Naive thymus-derived CD8-positive, alpha-beta T cell (primary cell): ENCODE measurements around the gene ARHGAP40. TPM values are rescaled to one million over a fixed set of nuclear protein-coding genes. Genes with fewer than 3 reads are reported as not detected.
A peak's percentile ranks its signal among the peaks of the same experiment; 100 is the strongest.
"Not testable (repeated sequence)": the region's sequence is repeated elsewhere in the genome, so short reads cannot be mapped to it uniquely, and the experiment has no call there.

Source experiments
- ATAC-seq, 2 donors: fragments of 150-1000 bp; cut with Tn5 transposase in 1 of 2; sonication (Bioruptor Pico), chemical (Tn5 transposase) in 1 of 2; 1 replicate in 1 of 2; 2 replicates in 1 of 2; pipeline ENCODE4 v1.10.0; 2021; ENCODE audit warnings: mild to moderate bottlenecking in 2 of 2, moderate library complexity in 2 of 2
- POLR2A ChIA-PET: fragments of 350-600 bp; sonication (Branson Sonifier 250); formaldehyde crosslinking; loops from one replicate; lab custom pipeline; 2021; ENCODE audit warnings: antibody characterized with exemption; lab: Charles Lee
- DNase-seq, 10 donors: peaks; one replicate each; pipeline versions ENCODE4 v3.0.0 to v3.0.0-alpha.2; 2020 to 2022
- H3K27ac Mint-ChIP-seq, 10 donors: one replicate each; pipeline ENCODE4 v1.8.0; 2020 to 2022; ENCODE audit warnings: mild to moderate bottlenecking in 10 of 10, mixed read lengths in 10 of 10, moderate library complexity in 4 of 10, inconsistent platforms in 1 of 10
- H3K27me3 Mint-ChIP-seq, 5 donors: one replicate each; pipeline ENCODE4 v1.8.0; 2021 to 2022; ENCODE audit warnings: mixed read lengths in 5 of 5
- H3K36me3 Mint-ChIP-seq, 3 donors: one replicate each; pipeline ENCODE4 v1.8.0; 2020 to 2022; ENCODE audit warnings: mixed read lengths in 3 of 3, mild to moderate bottlenecking in 2 of 3, inconsistent platforms in 1 of 3
- H3K4me1 Mint-ChIP-seq, 4 donors: one replicate each; pipeline ENCODE4 v1.8.0; 2021 to 2022; ENCODE audit warnings: mixed read lengths in 4 of 4
- H3K4me3 Mint-ChIP-seq, 10 donors: one replicate each; pipeline ENCODE4 v1.8.0; 2020 to 2022; ENCODE audit warnings: mild to moderate bottlenecking in 10 of 10, mixed read lengths in 10 of 10, moderate library complexity in 6 of 10, inconsistent platforms in 1 of 10
- H3K9me3 Mint-ChIP-seq, 9 donors: one replicate each; pipeline ENCODE4 v1.8.0; 2020 to 2022; ENCODE audit warnings: mixed read lengths in 9 of 9, mild to moderate bottlenecking in 3 of 9, inconsistent platforms in 1 of 9, moderate library complexity in 1 of 9
- polyA plus RNA-seq, 3 donors: library from polyadenylated mRNA; unstranded; fragments of 300-500 nt; fragmentation: Illumina TruSeq; gene quantifications; one replicate each; pipeline ENCODE4 v1.2.3, GENCODE V29; 2021
- total RNA-seq, 8 experiments: library from RNA in 2 of 8; stranded (reverse) in 2 of 8; gene quantifications; one replicate each; pipeline ENCODE4 v1.2.3 and lab custom pipeline; 2021 to 2026

The ARHGAP40 gene
- total and polyA plus RNA-seq, 5 experiments from 2014 or later, result not detected

DNA sequence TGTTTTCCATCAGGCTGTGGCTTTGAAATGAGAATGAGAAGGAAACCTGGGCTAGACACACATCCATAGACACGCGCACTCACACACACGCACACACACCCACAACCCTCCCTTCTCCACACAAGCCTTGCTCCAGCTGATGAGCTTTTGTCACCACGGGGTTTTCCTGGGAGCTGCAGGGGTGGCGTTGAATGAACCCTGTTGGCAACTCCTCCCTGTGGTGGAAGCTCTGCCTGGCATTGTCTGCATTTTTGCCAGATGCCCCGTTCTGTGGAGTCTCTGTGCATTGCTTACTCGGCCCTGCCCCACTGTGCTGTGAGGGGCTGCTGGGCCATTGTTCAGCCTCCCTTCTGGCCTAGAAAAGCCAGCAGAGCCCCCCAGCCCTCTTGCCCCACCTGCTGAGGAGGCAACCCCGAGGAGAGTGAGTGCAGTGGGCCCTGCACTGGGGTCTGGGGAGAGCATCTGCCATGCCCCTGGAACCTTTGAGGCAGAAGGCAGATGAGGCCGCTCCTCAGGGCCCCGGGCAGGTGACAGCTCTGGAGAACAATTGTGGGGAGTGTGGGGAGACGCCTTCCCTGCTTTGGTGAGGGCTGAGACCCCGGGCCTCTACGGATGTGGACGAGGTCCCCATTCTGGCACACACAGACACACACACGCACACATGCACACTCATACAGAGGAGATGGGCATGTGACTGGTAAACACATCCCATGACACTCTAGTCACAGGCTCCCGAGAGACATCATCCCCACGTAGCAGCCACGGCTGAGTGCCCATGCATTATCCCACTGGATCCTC lies 10.7 kb upstream of the ARHGAP40 start:
- ATAC-seq, result no peak

DNA sequence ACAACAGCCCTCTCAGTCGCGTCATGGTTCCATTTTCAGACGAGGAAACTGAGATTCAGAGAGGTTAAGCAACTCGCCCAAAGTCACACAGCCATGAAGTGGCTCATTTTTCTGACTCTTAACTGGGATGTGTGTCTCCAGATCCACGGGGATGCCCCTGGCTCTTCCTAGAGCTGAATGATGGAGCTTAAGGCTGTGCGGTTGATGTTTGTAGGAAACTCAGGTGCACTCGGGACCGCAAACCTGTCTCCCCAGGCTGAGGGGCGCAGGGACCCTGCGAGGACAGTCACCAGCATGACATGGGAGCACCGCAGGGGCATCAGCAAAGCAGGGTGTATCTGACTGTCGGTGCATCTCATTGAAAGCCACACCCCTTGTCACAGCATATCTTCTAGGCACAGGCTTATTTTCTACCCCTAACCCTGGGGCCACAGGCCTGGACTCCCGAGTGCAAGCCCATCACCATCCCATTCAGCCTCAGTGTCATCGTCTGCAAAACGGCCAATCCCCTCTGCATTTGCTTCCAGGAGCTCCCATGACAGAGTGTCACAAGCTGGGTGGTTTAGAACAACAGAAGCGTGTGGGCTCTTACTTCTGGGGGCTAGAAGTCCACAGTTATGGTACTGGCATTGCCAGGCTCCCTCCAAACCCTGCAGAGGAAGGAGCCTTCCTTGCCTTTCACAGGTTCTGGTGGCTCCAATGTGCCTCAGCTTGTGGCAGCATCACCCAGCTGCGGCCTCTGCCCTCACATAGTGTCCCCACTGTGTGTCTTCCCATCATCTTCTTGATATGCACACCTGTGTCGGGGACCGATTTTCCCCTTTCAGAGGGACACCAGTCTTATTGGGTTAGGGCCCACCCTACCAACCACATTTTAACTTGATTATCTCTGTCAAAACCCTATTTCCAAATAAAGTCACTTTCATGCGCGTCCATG lies 9.9 kb upstream of the ARHGAP40 start:
- H3K27me3 Mint-ChIP-seq, result peaks cover 0 to 21% (median 11%) of the 10 kb centered on the region in 5 donors

More for the DNA sequence above, 10.7 kb upstream of the ARHGAP40 start:
- peaks cover 0 to 19% (median 9%) of the 10 kb centered on the region in 5 donors for H3K27me3 Mint-ChIP-seq
- POLR2A ChIA-PET, result no interaction called here
- H3K9me3 Mint-ChIP-seq, result no peaks in the 10 kb centered on the region
- no peak for DNase-seq
- no peak overlapping the region for H3K27ac Mint-ChIP-seq
- no peaks in the 10 kb centered on the region for H3K36me3 Mint-ChIP-seq
- no peaks in the 10 kb centered on the region for H3K4me1 Mint-ChIP-seq
- H3K4me3 Mint-ChIP-seq, result no peak overlapping the region

DNA sequence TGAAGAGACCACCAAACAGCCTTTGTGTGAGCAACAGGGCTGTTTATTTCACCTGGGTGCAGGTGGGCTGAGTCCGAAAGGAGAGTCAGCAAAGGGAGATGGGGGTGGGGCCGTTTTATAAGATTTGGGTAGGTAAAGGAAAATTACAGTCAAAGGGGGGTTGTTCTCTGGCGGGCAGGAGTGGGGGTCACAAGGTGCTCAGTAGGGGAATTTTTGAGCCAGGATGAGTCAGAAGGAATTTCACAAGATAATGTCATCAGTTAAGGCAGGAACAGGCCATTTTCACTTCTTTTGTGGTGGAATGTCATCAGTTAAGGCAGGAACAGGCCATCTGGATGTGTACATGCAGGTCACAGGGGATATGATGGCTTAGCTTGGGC lies 9.2 kb upstream of the ARHGAP40 start:
- H3K4me1 Mint-ChIP-seq, POLR2A ChIA-PET, H3K9me3 Mint-ChIP-seq, DNase-seq, ATAC-seq, H3K4me3 Mint-ChIP-seq, H3K36me3 Mint-ChIP-seq, H3K27ac Mint-ChIP-seq: not testable (repeated sequence)
- H3K27me3 Mint-ChIP-seq, result peaks cover 0 to 23% (median 11%) of the 10 kb centered on the region in 5 donors

More for the DNA sequence above, 9.9 kb upstream of the ARHGAP40 start:
- no peaks in the 10 kb centered on the region for H3K9me3 Mint-ChIP-seq
- ATAC-seq (no peak), DNase-seq (no peak)
- H3K36me3 Mint-ChIP-seq, result no peaks in the 10 kb centered on the region
- no peaks in the 10 kb centered on the region for H3K4me1 Mint-ChIP-seq
- no peak overlapping the region for H3K4me3 Mint-ChIP-seq
- no peak overlapping the region for H3K27ac Mint-ChIP-seq
- POLR2A ChIA-PET, result no interaction called here

DNA sequence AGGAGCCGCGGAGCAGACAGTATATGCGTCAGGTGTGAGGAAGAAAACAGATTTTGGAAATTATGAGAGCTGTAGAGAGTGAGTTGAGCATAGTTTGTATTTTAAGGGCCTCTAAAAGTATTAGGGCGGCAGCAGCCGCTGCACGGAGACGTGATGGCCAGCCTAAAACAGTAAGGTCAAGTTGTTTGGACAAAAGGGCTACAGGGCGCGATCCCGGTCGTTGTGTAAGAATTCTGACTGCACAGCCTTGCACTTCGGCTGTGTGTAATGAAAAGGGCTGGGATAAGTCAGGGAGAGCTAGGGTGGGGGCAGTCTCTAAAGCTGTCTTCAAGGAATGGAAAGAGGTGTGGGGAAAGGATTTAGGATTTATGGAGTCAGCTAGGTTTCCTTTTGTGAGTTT lies 7.3 kb upstream of the ARHGAP40 start:
- ATAC-seq, H3K4me1 Mint-ChIP-seq, DNase-seq, H3K4me3 Mint-ChIP-seq, POLR2A ChIA-PET, H3K36me3 Mint-ChIP-seq, H3K9me3 Mint-ChIP-seq, H3K27ac Mint-ChIP-seq: not testable (repeated sequence)
- H3K27me3 Mint-ChIP-seq, result peaks cover 2 to 27% (median 18%) of the 10 kb centered on the region in 5 donors

DNA sequence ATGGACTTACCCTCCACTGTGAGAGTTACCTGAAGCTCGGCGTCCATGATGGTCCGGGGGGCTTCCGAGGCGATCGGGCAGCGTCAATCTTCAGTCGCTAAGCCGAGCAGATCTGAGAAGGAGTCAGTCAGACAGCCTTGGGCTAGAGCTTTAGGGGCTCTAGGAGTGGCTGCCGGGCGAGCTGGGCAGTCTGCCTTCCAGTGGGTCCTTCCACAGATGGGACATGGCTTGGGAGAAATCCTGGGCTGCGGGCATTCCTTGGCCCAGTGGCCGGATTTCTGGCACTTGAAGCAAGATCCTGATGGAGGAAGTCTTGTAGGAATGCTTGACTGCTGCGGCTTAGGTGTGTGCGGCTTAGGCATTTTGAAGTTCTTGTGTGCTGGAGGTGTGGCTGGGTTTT lies 5.7 kb upstream of the ARHGAP40 start:
- not testable (repeated sequence) for H3K9me3 Mint-ChIP-seq

DNA sequence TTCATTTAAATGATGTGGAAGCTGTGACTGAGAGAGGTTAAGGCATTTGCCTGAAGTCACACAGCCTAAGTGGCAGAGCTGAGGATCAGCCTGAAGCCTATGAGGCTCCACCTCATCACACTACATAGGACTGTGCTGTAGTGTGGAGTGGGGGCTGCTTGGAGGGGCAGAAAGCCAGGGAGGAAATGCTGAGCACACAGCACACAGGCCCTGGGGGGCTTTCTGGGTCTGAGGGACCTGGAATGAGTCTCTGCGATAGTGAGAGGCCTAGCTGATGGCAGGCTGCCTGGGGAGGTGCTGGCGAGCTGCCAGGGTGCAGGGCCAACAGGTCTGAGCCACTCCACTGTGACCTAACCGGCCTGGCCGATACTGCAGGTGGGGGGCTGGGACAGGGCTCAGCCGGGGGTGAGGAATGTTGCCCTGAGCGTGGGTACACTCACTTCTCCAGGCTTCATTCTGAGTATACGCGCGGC lies 2.2 kb upstream of the ARHGAP40 start:
- ATAC-seq (no peak), DNase-seq (no peak)
- POLR2A ChIA-PET, result no interaction called here
- H3K4me3 Mint-ChIP-seq, result no peak overlapping the region
- peaks cover 0 to 9% (median 7%) of the 10 kb centered on the region in 4 donors for H3K4me1 Mint-ChIP-seq
- no peaks in the 10 kb centered on the region for H3K36me3 Mint-ChIP-seq
- H3K27me3 Mint-ChIP-seq, result peaks cover 22 to 68% (median 47%) of the 10 kb centered on the region in 5 donors
- no peaks in the 10 kb centered on the region for H3K9me3 Mint-ChIP-seq
- no peak overlapping the region for H3K27ac Mint-ChIP-seq

More for the DNA sequence above, 5.7 kb upstream of the ARHGAP40 start:
- H3K4me3 Mint-ChIP-seq, H3K36me3 Mint-ChIP-seq, H3K27ac Mint-ChIP-seq, ATAC-seq, H3K4me1 Mint-ChIP-seq, POLR2A ChIA-PET, DNase-seq: not testable (repeated sequence)
- H3K27me3 Mint-ChIP-seq, result peaks cover 6 to 38% (median 23%) of the 10 kb centered on the region in 5 donors

DNA sequence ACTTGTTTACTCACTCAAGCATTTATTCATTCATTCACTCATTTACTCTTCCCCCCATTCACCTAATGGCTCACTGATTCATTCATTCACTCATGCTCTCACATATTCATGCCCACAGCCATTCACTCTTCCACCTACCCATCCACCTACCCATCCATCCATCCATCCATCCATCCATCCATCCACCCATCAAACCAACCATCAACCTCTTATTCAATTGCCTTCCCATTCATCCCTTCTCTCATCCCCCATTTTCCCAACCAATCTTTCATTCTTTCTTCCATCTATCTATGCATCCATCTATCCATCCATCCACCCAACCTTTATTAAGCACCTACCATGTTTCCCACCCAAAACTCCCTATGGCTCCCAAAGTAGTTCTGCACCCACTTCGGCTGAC lies 1.6 kb upstream of the ARHGAP40 start:
- H3K4me3 Mint-ChIP-seq, result no peak overlapping the region
- DNase-seq (no peak), ATAC-seq (no peak)
- no peaks in the 10 kb centered on the region for H3K36me3 Mint-ChIP-seq
- POLR2A ChIA-PET, result no interaction called here
- H3K27ac Mint-ChIP-seq, result peak overlapping the region in 1 of 10 donors; percentile 20
- H3K4me1 Mint-ChIP-seq, result peaks cover 0 to 9% (median 7%) of the 10 kb centered on the region in 4 donors
- H3K27me3 Mint-ChIP-seq, result peaks cover 24 to 74% (median 51%) of the 10 kb centered on the region in 5 donors
- H3K9me3 Mint-ChIP-seq, result no peaks in the 10 kb centered on the region

DNA sequence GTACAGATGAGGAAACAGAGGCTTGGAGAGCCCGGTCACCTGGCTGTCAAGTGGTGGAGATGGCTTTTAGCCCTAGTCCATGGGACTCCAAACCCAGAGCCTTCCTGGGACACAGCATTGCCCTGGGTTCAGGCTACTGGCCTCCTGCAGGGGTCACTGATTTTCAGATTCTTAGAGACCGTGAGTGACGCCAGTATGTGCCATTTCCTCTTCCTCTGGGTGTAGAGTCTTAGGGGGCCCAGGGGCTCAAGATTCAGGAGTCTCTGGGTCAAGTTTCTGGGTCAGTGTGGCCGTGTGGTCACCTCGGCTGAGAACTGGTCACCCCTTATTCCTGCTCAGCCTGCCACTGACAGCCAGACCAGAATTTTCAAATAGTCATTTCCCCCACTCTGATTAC lies 574 bp downstream of the ARHGAP40 start:
- H3K27ac Mint-ChIP-seq, result no peak overlapping the region

DNA sequence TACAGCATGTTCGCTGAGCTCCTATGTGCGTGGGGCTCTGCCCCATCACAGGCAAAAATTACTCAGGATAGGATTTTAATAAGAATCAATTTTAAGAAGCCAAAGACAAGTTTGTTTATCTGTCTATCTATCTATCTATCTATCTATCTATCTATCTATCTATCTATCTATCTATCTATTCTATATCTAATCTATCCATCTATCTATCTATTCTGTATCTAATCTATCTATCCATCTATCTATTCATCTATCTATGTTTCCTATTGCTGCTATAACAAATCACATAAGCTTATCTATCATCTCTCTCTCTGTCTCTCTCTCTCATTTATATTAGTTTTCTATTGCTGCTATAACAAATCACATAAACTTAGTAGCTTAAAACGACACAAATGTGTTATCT lies 1.7 kb downstream of the ARHGAP40 start:
- POLR2A ChIA-PET, result no interaction called here
- peaks cover 32 to 71% (median 49%) of the 10 kb centered on the region in 5 donors for H3K27me3 Mint-ChIP-seq

More for the DNA sequence above, 574 bp downstream of the ARHGAP40 start:
- Mint-ChIP-seq H3K27me3 (peaks cover 29 to 71% (median 50%) of the 10 kb centered on the region in 5 donors), H3K4me3 (peak overlapping the region in 2 of 10 donors; percentile 6 to 34), H3K9me3 (no peaks in the 10 kb centered on the region), H3K4me1 (peaks cover 0 to 9% (median 7%) of the 10 kb centered on the region in 4 donors), H3K36me3 (no peaks in the 10 kb centered on the region)
- POLR2A ChIA-PET, result no interaction called here
- ATAC-seq (no peak), DNase-seq (no peak)

DNA sequence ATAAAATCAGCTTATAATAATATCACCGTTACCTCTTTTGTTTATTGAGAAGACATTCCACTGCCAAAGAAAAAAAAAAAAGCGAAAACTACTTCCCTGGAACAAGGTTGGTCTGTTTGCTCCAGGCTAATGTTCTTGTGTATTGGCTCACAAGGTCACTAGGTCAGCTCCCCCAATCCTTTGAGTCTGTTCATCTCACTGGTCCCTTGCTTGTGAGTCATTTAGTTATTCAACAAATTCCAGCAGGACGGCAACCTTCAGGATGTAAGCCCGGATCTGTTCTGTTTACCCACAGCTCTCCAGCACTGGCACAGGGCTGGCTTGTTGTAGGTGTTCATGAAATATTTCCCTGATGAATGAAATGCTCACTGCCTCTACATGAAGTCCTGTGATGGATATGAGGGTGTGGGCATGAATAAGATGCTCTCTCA lies 3.3 kb downstream of the ARHGAP40 start:
- no peaks in the 10 kb centered on the region for H3K36me3 Mint-ChIP-seq
- ATAC-seq (no peak), DNase-seq (no peak)
- H3K4me3 Mint-ChIP-seq, result no peak overlapping the region
- POLR2A ChIA-PET, result no interaction called here
- no peak overlapping the region for H3K27ac Mint-ChIP-seq
- peaks cover 32 to 73% (median 45%) of the 10 kb centered on the region in 5 donors for H3K27me3 Mint-ChIP-seq
- H3K9me3 Mint-ChIP-seq, result peaks cover 0 to 3% (median 0%) of the 10 kb centered on the region in 9 donors
- H3K4me1 Mint-ChIP-seq, result peaks cover 0 to 9% (median 6%) of the 10 kb centered on the region in 4 donors

More for the DNA sequence above, 1.7 kb downstream of the ARHGAP40 start:
- Mint-ChIP-seq H3K4me3 (no peak overlapping the region), H3K27ac (no peak overlapping the region), H3K9me3 (peaks cover 0 to 3% (median 0%) of the 10 kb centered on the region in 9 donors), H3K36me3 (no peaks in the 10 kb centered on the region), H3K4me1 (peaks cover 0 to 9% (median 6%) of the 10 kb centered on the region in 4 donors)
- no peak for DNase-seq
- no peak for ATAC-seq

DNA sequence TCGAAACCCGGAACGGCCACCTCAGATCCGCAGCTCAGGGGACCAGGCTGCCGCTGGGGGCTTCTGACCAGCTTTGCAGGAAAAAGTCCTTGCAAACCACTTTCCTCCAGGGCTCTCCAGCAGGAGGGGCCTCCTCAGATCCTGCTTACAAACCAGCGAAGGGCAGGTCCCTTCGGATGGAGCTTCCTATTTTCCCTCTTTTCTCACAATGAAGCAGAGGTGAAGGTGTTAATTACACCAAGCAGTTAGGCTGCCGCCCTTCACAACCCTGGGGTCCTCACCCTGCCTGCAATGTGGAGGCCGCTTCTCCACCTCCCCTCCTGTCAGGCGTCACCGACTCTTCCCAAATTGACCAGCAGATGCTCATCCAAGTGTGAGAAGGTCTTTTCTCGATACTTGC lies 5.7 kb downstream of the ARHGAP40 start:
- no peak for ATAC-seq
- no peak for DNase-seq
- Mint-ChIP-seq H3K9me3 (peaks cover 0 to 3% (median 0%) of the 10 kb centered on the region in 9 donors), H3K4me1 (peaks cover 0 to under 1% (median 0%) of the 10 kb centered on the region in 4 donors), H3K36me3 (no peaks in the 10 kb centered on the region), H3K27ac (no peak overlapping the region), H3K4me3 (no peak overlapping the region), H3K27me3 (peaks cover 26 to 53% (median 30%) of the 10 kb centered on the region in 5 donors)
- POLR2A ChIA-PET, result no interaction called here

DNA sequence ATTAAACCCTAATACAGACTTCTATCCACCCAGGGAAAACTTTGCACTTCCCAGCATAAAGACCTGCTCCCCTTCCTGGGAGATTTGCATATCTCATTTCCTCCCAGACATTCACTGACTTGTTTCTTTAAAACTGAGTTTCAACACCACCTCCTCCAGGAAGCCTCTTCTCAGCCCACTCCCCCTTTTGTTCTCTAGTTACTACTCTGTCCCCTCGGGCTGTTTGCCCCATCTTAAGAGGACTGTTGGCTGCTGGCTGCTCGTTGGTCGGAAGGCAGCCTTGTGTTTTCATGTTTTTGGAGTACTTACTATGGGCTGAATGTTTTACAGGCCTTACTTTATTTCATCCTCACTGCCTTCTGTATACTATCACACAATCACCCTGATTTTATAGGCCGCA lies 6.6 kb downstream of the ARHGAP40 start:
- no peak for DNase-seq
- Mint-ChIP-seq H3K36me3 (no peaks in the 10 kb centered on the region), H3K27me3 (peaks cover 26 to 53% (median 30%) of the 10 kb centered on the region in 5 donors), H3K27ac (no peak overlapping the region), H3K4me3 (no peak overlapping the region), H3K9me3 (peaks cover 0 to 3% (median 0%) of the 10 kb centered on the region in 9 donors), H3K4me1 (no peaks in the 10 kb centered on the region)
- ATAC-seq, result no peak
- POLR2A ChIA-PET, result no interaction called here
